ENCODE results near the gene ZGRF1. TPM values are rescaled to one million over a fixed set of nuclear protein-coding genes. Genes with fewer than 3 reads are reported as not detected.

Gene ZGRF1
- total and polyA plus RNA-seq, 7 donors: 0.46 to 5.3 (median 3.6) TPM

DNA sequence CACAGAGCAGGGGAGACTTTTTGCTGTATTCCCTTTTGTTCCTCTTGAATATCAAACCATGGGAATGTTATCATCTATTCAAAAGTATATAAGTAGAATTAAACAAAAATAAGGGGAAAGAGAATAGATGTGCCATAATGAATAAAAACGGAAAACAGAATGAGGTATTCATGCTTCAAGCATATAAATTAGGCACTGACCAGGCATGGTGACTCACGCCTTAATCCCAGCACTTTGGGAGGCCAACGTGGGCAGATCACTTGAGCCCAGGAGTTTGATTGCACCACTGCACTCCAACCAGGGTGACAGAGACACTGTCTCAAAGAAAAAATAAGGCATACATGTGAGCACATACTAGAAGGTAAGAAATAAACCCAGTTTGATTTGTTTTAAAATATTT, 104.4 kb downstream of the ZGRF1 start:
- Histone ChIP-seq H3K27ac (no peak overlapping the region), H3K36me3 (no peaks in the 10 kb centered on the region), H3K27me3 (peaks cover 0 to 10% (median 0%) of the 10 kb centered on the region in 3 donors), H3K4me3 (no peak overlapping the region), H3K9me3 (no peaks in the 10 kb centered on the region), H3K4me1 (no peaks in the 10 kb centered on the region)
- TF ChIP-seq POLR2AphosphoS5 (IDR thresholded peaks at IDR 0.05) (no peak), EP300 (IDR thresholded peaks at IDR 0.05) (no peak), POLR2A (IDR thresholded peaks at IDR 0.05) (no peak), CTCF (IDR thresholded peaks at IDR 0.05) (no peak)
- DNase-seq: no peak
- intact Hi-C loops (cut with DNase I): no loop called here
- WGBS, 2 donors: 67 to 79% methylated on average over 3 of the region's 3 CpGs

- Histone ChIP-seq H3K4me1 (no peaks in the 10 kb centered on the region), H3K36me3 (no peaks in the 10 kb centered on the region), H3K27me3 (peaks cover 0 to 13% (median 0%) of the 10 kb centered on the region in 3 donors), H3K4me3 (no peak overlapping the region), H3K9me3 (no peaks in the 10 kb centered on the region), H3K27ac (no peak overlapping the region)
- intact Hi-C loops (cut with DNase I): no loop called here
- 7 to 17% methylated on average over 1 of the region's 1 CpG for WGBS, 2 donors
- no peak for TF ChIP-seq EP300 (IDR thresholded peaks at IDR 0.05)
- no peak for TF ChIP-seq CTCF (IDR thresholded peaks at IDR 0.05)
- TF ChIP-seq POLR2A (IDR thresholded peaks at IDR 0.05): no peak
- TF ChIP-seq POLR2AphosphoS5 (IDR thresholded peaks at IDR 0.05): no peak
- no peak for DNase-seq
Observed at GRCh38 chr4:112531146-112531545, 105.6 kb downstream of the ZGRF1 start.

- TF ChIP-seq CTCF (IDR thresholded peaks at IDR 0.05): no peak
- TF ChIP-seq POLR2AphosphoS5 (IDR thresholded peaks at IDR 0.05): no peak
- no peak for TF ChIP-seq EP300 (IDR thresholded peaks at IDR 0.05)
- no peak for TF ChIP-seq POLR2A (IDR thresholded peaks at IDR 0.05)
- intact Hi-C loops (cut with DNase I): no loop called here
- WGBS, 2 donors: 15 to 55% methylated on average over 1 of the region's 1 CpG
- no peak for DNase-seq
- Histone ChIP-seq H3K9me3 (peaks cover 0 to 5% (median 0%) of the 10 kb centered on the region in 4 donors), H3K4me1 (peaks cover 0 to 17% (median 13%) of the 10 kb centered on the region in 4 donors), H3K4me3 (no peak overlapping the region), H3K27me3 (peaks cover 25 to 56% (median 29%) of the 10 kb centered on the region in 3 donors), H3K36me3 (no peaks in the 10 kb centered on the region), H3K27ac (no peak overlapping the region)
Observed at GRCh38 chr4:112526061-112526460, 110.6 kb downstream of the ZGRF1 start.

- H3K4me3 ChIP-seq: peak overlapping the region in 3 of 4 donors; percentile 22 to 38 (median 34)
- H3K36me3 ChIP-seq: no peaks in the 10 kb centered on the region
- peaks cover 39 to 68% (median 50%) of the 10 kb centered on the region in 3 donors for H3K27me3 ChIP-seq
- H3K4me1 ChIP-seq: peaks cover 0 to 23% (median 16%) of the 10 kb centered on the region in 4 donors
- 1 to 2% methylated on average over 46 of the region's 46 CpGs for WGBS, 2 donors
- peaks cover 0 to 5% (median 0%) of the 10 kb centered on the region in 4 donors for H3K9me3 ChIP-seq
- intact Hi-C loops (cut with DNase I): no loop called here
- no peak overlapping the region for H3K27ac ChIP-seq
- DNase-seq: no peak
- peak in 3 of 4 experiments; percentile 12 to 48 (median 30) for TF ChIP-seq CTCF (IDR thresholded peaks at IDR 0.05)
- no peak for TF ChIP-seq POLR2A (IDR thresholded peaks at IDR 0.05)
Observed at GRCh38 chr4:112523764-112524505, 112.8 kb downstream of the ZGRF1 start.

Data from sigmoid colon (tissue), 7 donors.